HG03558 (cell line): ENCODE measurements around the gene LCN10.
"Not testable (repeated sequence)": the region's sequence is repeated elsewhere in the genome, so short reads cannot be mapped to it uniquely, and the experiment has no call there.

Experiments used
- ATAC-seq: cut with Tn5 transposase; IDR thresholded peaks from one replicate; pipeline ENCODE4 v1.9.1; 2021; ENCODE audit warnings: moderate number of reproducible peaks; ENCODE audit not compliant: unreplicated experiment; ENCODE audit errors: extremely low read depth

LCN10 gene

GRCh38 chr9:136707849-136708517 is 34.8 kb downstream of the LCN10 start:
- ATAC-seq: no peak

DNA sequence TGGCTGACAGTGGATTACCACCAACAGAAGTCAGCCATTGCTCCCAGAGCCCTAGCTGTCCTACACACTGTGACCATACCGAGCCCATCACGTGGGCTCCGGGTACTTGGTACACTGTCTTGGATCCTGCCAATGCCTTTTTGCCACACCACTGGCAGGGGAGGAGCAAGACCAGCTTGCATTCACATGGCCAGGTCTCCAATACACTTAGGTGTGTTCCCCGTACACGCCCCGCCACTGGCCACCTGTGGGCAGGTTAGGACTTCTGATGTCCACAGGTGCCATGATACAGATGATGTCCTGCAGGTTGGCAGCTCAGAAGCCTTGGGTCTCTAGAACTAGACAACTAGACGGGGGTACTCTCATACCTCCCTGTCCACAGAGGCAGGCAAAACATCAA is 35.7 kb downstream of the LCN10 start:
- ATAC-seq: no peak

- no peak for ATAC-seq
Observed at GRCh38 chr9:136705564-136705963, 37.2 kb downstream of the LCN10 start.

- not testable (repeated sequence) for ATAC-seq
Observed at GRCh38 chr9:136704741-136705140, 38.0 kb downstream of the LCN10 start.

DNA sequence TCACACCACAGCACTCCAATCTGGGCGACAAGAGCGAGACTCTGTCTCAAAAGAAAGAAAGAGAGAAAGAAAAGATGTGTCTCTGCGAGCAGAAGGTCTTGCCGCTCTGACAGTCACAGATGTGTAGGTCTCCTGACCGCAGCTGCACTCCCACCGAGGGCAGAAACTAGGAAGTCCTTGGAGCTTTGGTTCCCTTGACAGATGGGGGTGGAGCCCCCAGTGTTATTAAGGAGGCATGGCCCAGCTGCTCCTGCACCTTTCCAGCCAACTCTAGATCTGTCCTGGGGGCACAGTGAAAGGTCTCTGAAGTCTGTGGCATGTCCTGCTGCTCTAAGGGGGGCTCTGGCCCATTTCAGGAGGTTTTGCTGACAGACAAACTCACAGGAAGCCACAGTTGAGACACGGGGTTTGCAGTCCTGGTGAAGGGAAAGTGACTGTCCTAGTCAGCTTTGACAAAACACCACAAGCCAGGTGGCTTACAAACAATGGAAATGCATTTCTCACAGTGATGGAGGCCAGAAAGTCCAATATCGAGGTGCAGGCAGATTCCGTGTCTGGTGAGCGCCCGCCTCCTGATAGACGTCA is 39.4 kb downstream of the LCN10 start:
- no peak for ATAC-seq

DNA sequence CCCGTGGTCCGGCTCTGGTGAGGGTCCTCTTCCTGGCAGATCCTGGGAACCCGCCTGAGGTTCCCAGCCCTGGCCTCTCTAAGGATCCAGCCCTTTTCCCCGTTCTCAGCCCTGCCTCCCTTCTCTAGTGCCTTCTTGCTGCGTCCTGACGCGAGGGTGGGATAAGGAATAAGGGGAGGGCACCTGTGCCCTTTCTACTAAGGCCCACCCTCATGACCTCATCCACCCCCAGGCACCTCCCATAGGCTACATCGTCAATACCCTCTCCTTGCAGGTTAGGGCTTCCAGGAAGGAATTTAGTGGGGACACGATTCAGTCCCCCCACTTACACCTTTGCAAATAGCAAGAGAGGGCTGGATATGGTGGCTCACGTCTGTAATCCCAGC is 41.1 kb downstream of the LCN10 start:
- ATAC-seq: no peak

GRCh38 chr9:136700959-136701667 is 41.6 kb downstream of the LCN10 start:
- ATAC-seq: no peak

- no peak for ATAC-seq
Observed at GRCh38 chr9:136700304-136700703, 42.4 kb downstream of the LCN10 start.

DNA sequence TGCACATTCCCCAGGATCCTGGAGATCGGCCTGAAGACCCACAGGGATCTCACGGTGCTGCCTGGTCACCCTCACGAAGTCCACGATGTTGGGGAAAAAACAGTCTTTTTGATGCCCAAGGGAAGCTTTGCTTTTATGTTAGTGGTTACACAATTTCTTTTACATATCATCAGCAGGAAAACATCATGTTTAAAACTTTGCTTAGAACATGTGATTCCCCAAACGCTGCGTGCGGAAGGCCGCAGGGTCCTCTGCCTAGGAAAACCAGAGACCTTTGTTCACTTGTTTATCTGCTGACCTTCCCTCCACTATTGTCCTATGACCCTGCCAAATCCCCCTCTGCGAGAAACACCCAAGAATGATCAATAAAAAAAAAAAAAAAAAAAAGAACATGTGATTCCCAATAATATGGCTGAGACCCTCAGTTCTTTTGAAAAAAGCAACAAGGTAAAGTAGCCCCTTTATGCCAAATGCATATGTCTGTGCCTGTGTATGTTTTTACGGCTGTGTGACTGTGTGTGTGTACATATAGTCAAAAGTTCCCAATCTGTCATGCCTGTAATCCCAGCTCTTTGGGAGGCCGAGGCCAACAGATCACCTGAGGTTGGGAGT is 44.0 kb downstream of the LCN10 start:
- no peak for ATAC-seq

DNA sequence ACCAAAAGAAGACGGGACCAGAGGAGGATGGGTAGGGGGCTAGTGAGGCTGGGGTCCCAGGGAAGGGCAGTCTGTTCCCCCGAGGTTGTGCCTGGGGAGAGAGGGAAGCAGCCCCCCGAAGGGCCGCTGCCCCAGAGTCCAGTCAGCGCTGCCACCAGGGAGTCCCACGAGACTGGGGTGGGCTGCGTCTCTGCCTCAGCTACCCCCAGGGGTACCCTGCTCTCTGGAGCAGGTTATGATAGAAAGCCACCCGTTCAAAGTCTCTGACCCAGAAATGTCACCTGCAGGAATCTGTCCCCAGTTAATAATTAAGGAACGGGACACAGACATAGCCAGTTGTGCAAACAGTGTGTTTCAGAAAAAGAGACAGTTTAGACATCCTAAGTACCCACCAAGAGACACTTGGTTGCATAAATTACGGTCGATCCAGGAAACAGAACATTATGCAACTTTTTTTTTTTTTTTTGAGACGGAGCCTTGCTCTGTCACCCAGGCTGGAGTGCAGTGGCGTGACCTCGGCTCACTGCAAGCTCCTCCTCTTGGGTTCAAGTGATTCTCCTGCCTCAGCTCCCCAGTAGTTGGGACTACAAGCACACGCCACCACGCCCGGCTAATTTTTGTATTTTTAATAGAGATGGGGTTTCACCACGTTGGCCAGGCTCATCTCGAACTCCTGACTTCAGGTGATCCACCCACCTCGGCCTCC is 44.8 kb downstream of the LCN10 start:
- ATAC-seq: no peak

GRCh38 chr9:136697146-136697820 is 45.5 kb downstream of the LCN10 start:
- no peak for ATAC-seq

DNA sequence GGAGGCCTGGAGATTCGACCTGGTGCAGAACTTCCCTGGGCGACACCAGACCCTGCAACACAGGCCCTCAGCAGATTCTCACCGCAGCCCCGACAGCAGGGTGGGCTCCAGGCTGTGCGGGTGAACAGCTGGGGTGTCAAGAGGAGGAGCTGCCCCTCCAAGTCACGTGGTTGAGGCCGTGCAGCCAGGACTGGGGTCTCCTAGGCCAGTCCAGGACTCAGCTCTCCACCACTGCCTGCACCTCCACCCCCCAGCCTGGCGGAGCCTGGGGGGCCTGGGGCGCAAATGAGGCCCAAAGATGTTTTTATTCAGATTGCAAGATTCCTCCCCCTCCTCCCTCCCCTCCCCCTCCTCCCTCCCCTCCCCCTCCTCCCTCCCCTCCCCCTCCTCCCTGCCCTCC is 46.2 kb downstream of the LCN10 start:
- ATAC-seq: no peak

- ATAC-seq: no peak
Observed at GRCh38 chr9:136695955-136696354, 46.8 kb downstream of the LCN10 start.

DNA sequence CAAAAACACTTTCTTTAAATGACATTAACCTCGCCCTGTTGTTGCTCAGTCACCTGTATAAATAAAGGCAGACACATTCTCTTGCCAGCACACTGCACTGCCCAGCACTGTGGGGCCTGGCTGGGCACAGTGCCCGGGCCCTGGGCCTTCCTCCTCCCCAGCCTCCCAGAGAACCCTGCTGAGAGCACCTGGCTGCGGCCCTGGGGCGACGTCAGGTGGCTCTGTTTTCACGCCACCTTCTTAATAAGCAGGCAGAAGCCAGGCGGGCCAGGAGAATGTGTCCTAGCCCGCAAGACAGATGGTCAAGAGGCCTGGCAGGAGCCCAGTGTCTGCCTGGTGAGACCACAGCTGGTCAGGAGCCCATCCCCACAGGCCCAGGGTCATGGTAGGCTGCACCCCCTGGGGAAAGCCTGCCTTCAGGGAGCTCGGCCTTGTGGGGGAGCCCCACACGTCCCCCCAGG is 47.3 kb downstream of the LCN10 start:
- ATAC-seq: no peak

DNA sequence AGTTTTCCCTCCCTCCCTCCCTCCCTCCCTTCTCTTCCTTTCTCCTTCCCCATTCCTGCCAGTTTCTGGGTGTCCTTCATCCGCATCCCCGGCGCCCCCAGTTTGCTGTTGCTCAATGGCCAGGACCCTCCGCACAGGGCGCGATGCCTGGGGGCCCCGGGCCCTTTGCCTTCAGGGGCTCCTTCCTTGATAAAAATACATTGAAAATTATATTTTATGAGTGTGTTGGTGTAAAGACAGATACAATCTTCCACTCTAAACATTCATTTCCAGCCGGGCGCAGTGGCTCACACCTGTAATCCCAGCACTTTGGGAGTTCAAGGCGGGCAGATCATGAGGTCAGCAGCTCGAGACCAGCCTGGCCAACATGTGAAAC is 47.9 kb downstream of the LCN10 start:
- no peak for ATAC-seq

GRCh38 chr9:136694163-136694871 is 48.4 kb downstream of the LCN10 start:
- ATAC-seq: no peak

DNA sequence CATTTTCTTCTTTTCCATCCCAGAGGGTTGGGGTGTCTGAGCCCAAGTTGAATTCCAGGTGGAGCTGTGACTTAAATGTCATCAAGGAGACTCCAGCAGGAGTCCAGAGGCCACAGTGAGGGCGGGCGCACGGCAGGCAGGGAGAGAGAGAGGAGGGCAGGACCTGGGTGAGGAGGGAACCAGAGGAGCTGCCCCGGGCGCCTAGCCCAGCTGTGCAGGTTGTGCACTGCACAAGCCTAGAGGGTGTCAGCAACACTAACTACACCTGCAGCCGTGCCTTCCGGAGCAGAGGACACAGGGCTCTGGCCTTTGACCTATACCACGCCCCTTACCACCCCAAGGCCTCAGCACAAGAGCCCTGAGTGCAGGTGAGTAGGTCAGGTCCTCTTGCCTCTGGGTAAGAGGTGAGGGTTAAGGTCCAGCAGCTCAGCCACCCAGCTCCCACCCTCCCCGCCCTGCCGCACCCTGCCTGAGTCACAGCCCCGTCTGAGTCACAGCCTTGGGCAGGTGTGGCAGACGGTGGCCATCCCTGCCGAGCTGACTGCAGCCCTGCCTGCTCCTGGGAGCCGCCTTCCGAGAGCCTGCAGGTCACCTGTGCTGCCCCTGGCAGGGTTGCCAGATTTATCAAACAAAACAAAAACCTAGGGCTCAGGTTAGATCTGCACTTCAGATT is 49.1 kb downstream of the LCN10 start:
- no peak for ATAC-seq

DNA sequence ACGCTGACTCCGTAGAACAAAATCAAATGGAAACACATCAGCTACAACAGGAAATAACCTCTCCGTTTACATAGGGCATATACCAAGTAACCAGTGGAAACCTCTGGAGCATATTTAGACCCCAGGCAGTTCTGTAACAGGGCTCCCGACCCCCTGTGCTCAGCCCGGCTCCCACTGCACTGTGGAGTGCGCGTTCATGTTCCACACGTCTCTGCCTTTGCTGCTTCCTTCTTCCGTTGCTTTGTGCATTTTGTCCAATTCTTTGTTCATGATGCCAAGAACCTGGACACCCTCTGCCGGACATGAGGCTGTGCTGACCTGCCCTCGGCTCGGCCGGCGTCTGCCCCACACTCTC is 49.6 kb downstream of the LCN10 start:
- ATAC-seq: no peak
